Measurements from ENCODE around the gene HDGFL2. TPM values are rescaled to one million over a fixed set of nuclear protein-coding genes. Genes with fewer than 3 reads are reported as not detected.

HDGFL2 gene
- total and polyA plus RNA-seq, 4 donors = 36.5 to 47.0 (median 38.8) TPM

GRCh38 chr19:4500841-4501591 lies 28.9 kb downstream of the HDGFL2 start:
- ATAC-seq (ENCODE audit: insufficient read depth, low FRiP score) (no peak), DNase-seq (no peak)
- Histone ChIP-seq H3K4me1 (ENCODE audit: control insufficient read depth in 5 of 5, insufficient read depth in 5 of 5, low read length in 5 of 5) (no peaks in the 10 kb centered on the region), H3K27me3 (ENCODE audit: control insufficient read depth in 3 of 3, insufficient read depth in 3 of 3, low read length in 2 of 3) (no peaks in the 10 kb centered on the region), H3K36me3 (ENCODE audit: control insufficient read depth in 4 of 4, insufficient read depth in 4 of 4, low read length in 4 of 4) (peaks cover 0 to 79% (median 6%) of the 10 kb centered on the region in 4 donors), H3K27ac (ENCODE audit: low read depth in 1 of 2, low read length in 1 of 2) (no peak overlapping the region), H3K4me3 (no peak overlapping the region), H3K9ac (ENCODE audit: insufficient read depth in 1 of 2, low read length in 2 of 2) (no peak overlapping the region), H3K9me3 (ENCODE audit: control insufficient read depth in 4 of 4, insufficient read depth in 3 of 4, low read length in 3 of 4) (no peaks in the 10 kb centered on the region)
- WGBS, 2 donors = 93 to 95% methylated on average over 29 of the region's 29 CpGs
- TF ChIP-seq, protein P1, sequence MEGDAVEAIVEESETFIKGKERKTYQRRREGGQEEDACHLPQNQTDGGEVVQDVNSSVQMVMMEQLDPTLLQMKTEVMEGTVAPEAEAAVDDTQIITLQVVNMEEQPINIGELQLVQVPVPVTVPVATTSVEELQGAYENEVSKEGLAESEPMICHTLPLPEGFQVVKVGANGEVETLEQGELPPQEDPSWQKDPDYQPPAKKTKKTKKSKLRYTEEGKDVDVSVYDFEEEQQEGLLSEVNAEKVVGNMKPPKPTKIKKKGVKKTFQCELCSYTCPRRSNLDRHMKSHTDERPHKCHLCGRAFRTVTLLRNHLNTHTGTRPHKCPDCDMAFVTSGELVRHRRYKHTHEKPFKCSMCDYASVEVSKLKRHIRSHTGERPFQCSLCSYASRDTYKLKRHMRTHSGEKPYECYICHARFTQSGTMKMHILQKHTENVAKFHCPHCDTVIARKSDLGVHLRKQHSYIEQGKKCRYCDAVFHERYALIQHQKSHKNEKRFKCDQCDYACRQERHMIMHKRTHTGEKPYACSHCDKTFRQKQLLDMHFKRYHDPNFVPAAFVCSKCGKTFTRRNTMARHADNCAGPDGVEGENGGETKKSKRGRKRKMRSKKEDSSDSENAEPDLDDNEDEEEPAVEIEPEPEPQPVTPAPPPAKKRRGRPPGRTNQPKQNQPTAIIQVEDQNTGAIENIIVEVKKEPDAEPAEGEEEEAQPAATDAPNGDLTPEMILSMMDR (IDR thresholded peaks at IDR 0.05; ENCODE audit: control extremely low read depth, extremely low read depth) = no peak

GRCh38 chr19:4501691-4502090 lies 29.6 kb downstream of the HDGFL2 start:
- Histone ChIP-seq H3K4me3 (no peak overlapping the region), H3K27me3 (ENCODE audit: control insufficient read depth in 3 of 3, insufficient read depth in 3 of 3, low read length in 2 of 3) (no peaks in the 10 kb centered on the region), H3K4me1 (ENCODE audit: control insufficient read depth in 5 of 5, insufficient read depth in 5 of 5, low read length in 5 of 5) (no peaks in the 10 kb centered on the region), H3K9me3 (ENCODE audit: control insufficient read depth in 4 of 4, insufficient read depth in 3 of 4, low read length in 3 of 4) (no peaks in the 10 kb centered on the region), H3K9ac (ENCODE audit: insufficient read depth in 1 of 2, low read length in 2 of 2) (no peak overlapping the region), H3K27ac (ENCODE audit: low read depth in 1 of 2, low read length in 1 of 2) (no peak overlapping the region), H3K36me3 (ENCODE audit: control insufficient read depth in 4 of 4, insufficient read depth in 4 of 4, low read length in 4 of 4) (peaks cover 0 to 72% (median 7%) of the 10 kb centered on the region in 4 donors)
- ATAC-seq (ENCODE audit: insufficient read depth, low FRiP score) (no peak), DNase-seq (no peak)
- TF ChIP-seq, protein P1 (IDR thresholded peaks at IDR 0.05; ENCODE audit: control extremely low read depth, extremely low read depth) = no peak
- WGBS, 2 donors = 92 to 95% methylated on average over 25 of the region's 25 CpGs

GRCh38 chr19:4502282-4503131 lies 30.4 kb downstream of the HDGFL2 start:
- H3K9ac ChIP-seq (ENCODE audit: insufficient read depth in 1 of 2, low read length in 2 of 2) = no peak overlapping the region
- H3K36me3 ChIP-seq (ENCODE audit: control insufficient read depth in 4 of 4, insufficient read depth in 4 of 4, low read length in 4 of 4) = peaks cover 0 to 68% (median 7%) of the 10 kb centered on the region in 4 donors
- ATAC-seq (ENCODE audit: insufficient read depth, low FRiP score) (no peak), DNase-seq (no peak)
- TF ChIP-seq, protein P1 (IDR thresholded peaks at IDR 0.05; ENCODE audit: control extremely low read depth, extremely low read depth) = no peak
- 90 to 92% methylated on average over 37 of the region's 37 CpGs for WGBS, 2 donors
- H3K4me1 ChIP-seq (ENCODE audit: control insufficient read depth in 5 of 5, insufficient read depth in 5 of 5, low read length in 5 of 5) = no peaks in the 10 kb centered on the region
- no peaks in the 10 kb centered on the region for H3K9me3 ChIP-seq (ENCODE audit: control insufficient read depth in 4 of 4, insufficient read depth in 3 of 4, low read length in 3 of 4)
- no peak overlapping the region for H3K27ac ChIP-seq (ENCODE audit: low read depth in 1 of 2, low read length in 1 of 2)
- no peak overlapping the region for H3K4me3 ChIP-seq
- H3K27me3 ChIP-seq (ENCODE audit: control insufficient read depth in 3 of 3, insufficient read depth in 3 of 3, low read length in 2 of 3) = no peaks in the 10 kb centered on the region

Measured in lung (tissue), 12 donors.